Esophagus (tissue), 2 donors: ENCODE data around the gene C1QA. TPM values are rescaled to one million over a fixed set of nuclear protein-coding genes. Genes with fewer than 3 reads are reported as not detected.

Source experiments
- H3K27ac ChIP-seq, 2 donors: one replicate each; pipeline ENCODE4 v1.5.1; 2013; ENCODE audit warnings: low read depth in 2 of 2, mild to moderate bottlenecking in 2 of 2, inconsistent platforms in 1 of 2, low read length in 1 of 2, moderate library complexity in 1 of 2
- H3K27me3 ChIP-seq, 2 donors: one replicate each; pipeline ENCODE4 v1.6.1; 2013; ENCODE audit warnings: low read length in 2 of 2, control low read depth in 1 of 2, mild to moderate bottlenecking in 1 of 2; ENCODE audit not compliant: insufficient read depth in 2 of 2, control insufficient read depth in 1 of 2
- H3K36me3 ChIP-seq, 2 donors: one replicate each; pipeline ENCODE4 v1.6.1; 2013; ENCODE audit warnings: low read length in 1 of 2; ENCODE audit not compliant: control insufficient read depth in 2 of 2, insufficient read depth in 2 of 2
- H3K4me1 ChIP-seq, 2 donors: one replicate each; pipeline ENCODE4 v1.6.1; 2013; ENCODE audit warnings: low read length in 1 of 2; ENCODE audit not compliant: control insufficient read depth in 2 of 2, insufficient read depth in 2 of 2
- H3K4me3 ChIP-seq, 2 donors: one replicate each; pipeline ENCODE4 v1.5.1; 2013; ENCODE audit warnings: low read length in 2 of 2, mild to moderate bottlenecking in 2 of 2, low read depth in 1 of 2, moderate library complexity in 1 of 2
- H3K9me3 ChIP-seq, 2 donors: one replicate each; pipeline ENCODE4 v1.6.1; 2013; ENCODE audit warnings: mild to moderate bottlenecking in 2 of 2, low read depth in 1 of 2, low read length in 1 of 2, moderate library complexity in 1 of 2; ENCODE audit not compliant: control insufficient read depth in 2 of 2, insufficient read depth in 1 of 2
- WGBS, 2 donors: extraction: QIAGEN DNeasy Blood & Tissue Kit; methylation state at CpG; one replicate each; pipeline ENCODE4 v1.1.7; 2013; 5-methylcytosine and 5-hydroxymethylcytosine counted together
- polyA plus RNA-seq, 2 donors: library from polyadenylated mRNA; stranded (reverse); fragments of 200-250 nt; gene quantifications; one replicate each; pipeline ENCODE4 v1.2.3, GENCODE V29; 2013
- donor health status: healthy with polysubstance abuse.
- donor health status: Bipolar disorder and iron deficiency.

Gene C1QA
- polyA plus RNA-seq, result 10 to 100 TPM; 14.6 to 25.9 TPM

GRCh38 chr1:22636353-22636752, at the start of gene C1QA:
TSS of gene C1QA (plus strand) at chr1:22636628. CDS start at chr1:22637617, 989 bp downstream.
- Histone ChIP-seq H3K4me3 (no peak within 1 kb of the TSS), H3K4me1 (no peaks in the 10 kb centered on the region), H3K9me3 (no peaks in the 10 kb centered on the region), H3K36me3 (no peaks in the 10 kb centered on the region), H3K27ac (no peak within 1 kb of the TSS), H3K27me3 (no peaks in the 10 kb centered on the region)
- WGBS, 2 donors, result 54 to 60% methylated on average over 5 of the region's 5 CpGs

GRCh38 chr1:22587247-22587646, 49.2 kb upstream of the C1QA start:
- H3K4me3 ChIP-seq, result no peak overlapping the region
- 56 to 64% methylated on average over 7 of the region's 7 CpGs for WGBS, 2 donors
- no peaks in the 10 kb centered on the region for H3K36me3 ChIP-seq
- no peaks in the 10 kb centered on the region for H3K4me1 ChIP-seq
- H3K27me3 ChIP-seq, result peaks cover 0 to 2% of the 10 kb centered on the region in 2 donors
- H3K9me3 ChIP-seq, result no peaks in the 10 kb centered on the region
- no peak overlapping the region for H3K27ac ChIP-seq

GRCh38 chr1:22588899-22589422, 47.5 kb upstream of the C1QA start:
- Histone ChIP-seq H3K4me3 (no peak overlapping the region), H3K9me3 (no peaks in the 10 kb centered on the region)
- WGBS, 2 donors, result 80 to 84% methylated on average over 22 to 24 of the region's 24 CpGs

GRCh38 chr1:22591576-22591975, 44.9 kb upstream of the C1QA start:
- H3K27ac ChIP-seq, result no peak overlapping the region

More at GRCh38 chr1:22588899-22589422, 47.5 kb upstream of the C1QA start:
- no peaks in the 10 kb centered on the region for H3K4me1 ChIP-seq
- H3K27ac ChIP-seq, result no peak overlapping the region
- no peaks in the 10 kb centered on the region for H3K36me3 ChIP-seq
- peaks cover 0 to 4% of the 10 kb centered on the region in 2 donors for H3K27me3 ChIP-seq

DNA sequence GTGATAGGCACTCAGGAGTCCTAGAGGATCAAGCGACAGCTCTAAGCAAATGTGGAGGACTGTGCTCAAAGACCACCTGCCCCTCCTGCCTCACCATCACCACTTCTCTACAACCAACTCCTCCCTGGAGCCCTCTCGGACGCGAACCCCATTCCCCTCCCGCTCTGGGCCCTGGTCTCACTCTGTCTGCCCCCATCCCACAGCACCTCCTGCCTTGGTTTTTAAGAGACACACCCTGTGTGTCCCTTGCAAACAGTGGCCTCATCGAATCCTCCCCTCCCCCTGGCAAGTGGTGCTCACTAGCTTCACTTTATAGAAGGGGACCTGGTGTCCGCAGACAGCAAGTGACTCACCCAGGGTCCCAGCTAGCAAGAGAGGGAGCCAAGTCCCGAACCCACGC, 44.4 kb upstream of the C1QA start:
- Histone ChIP-seq H3K4me3 (no peak overlapping the region), H3K27ac (no peak overlapping the region), H3K4me1 (no peaks in the 10 kb centered on the region), H3K36me3 (no peaks in the 10 kb centered on the region), H3K9me3 (no peaks in the 10 kb centered on the region), H3K27me3 (peaks cover 0 to 4% of the 10 kb centered on the region in 2 donors)
- WGBS, 2 donors, result 79 to 85% methylated on average over 9 of the region's 9 CpGs

More at GRCh38 chr1:22591576-22591975, 44.9 kb upstream of the C1QA start:
- 64 to 66% methylated on average over 8 of the region's 8 CpGs for WGBS, 2 donors
- no peaks in the 10 kb centered on the region for H3K36me3 ChIP-seq
- H3K9me3 ChIP-seq, result no peaks in the 10 kb centered on the region
- H3K4me3 ChIP-seq, result no peak overlapping the region
- H3K27me3 ChIP-seq, result peaks cover 0 to 4% of the 10 kb centered on the region in 2 donors
- no peaks in the 10 kb centered on the region for H3K4me1 ChIP-seq

DNA sequence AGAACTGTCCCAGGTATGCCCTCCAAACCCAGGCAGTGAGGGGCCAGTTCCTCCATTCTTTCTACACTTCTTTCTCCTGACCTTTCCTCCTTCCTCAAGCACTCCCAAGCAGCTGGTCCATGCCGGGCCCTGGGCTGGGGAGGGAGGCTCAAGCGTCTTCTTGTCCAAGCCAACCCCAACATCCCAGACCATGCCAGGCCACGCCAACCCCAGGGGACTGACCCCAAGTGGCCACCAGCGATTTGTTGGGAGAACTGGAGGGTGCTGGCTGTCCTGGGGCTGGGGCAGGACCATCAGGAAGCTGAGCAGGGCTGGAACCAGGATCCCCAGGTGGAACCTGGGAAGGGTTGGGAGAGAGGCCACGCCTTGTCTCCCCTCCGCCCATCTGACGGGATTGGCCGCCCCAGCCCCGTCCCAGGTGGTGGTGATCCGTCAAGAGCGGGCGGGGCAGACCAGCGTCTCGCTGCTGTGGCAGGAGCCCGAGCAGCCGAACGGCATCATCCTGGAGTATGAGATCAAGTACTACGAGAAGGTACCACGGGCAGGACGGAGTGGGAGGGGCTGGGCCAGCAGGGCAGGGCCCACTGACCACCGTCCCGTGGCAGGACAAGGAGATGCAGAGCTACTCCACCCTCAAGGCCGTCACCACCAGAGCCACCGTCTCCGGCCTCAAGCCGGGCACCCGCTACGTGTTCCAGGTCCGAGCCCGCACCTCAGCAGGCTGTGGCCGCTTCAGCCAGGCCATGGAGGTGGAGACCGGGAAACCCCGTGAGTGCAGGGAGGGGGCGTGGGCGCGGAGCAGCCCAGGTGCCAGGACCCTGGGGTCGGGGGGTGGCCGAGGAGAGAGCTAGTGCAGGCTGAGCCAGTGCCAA, 43.3 kb upstream of the C1QA start:
- no peaks in the 10 kb centered on the region for H3K36me3 ChIP-seq
- no peak overlapping the region for H3K4me3 ChIP-seq
- no peaks in the 10 kb centered on the region for H3K4me1 ChIP-seq
- 33 to 39% methylated on average over 33 to 38 of the region's 38 CpGs for WGBS, 2 donors
- H3K9me3 ChIP-seq, result peaks cover 0 to 3% of the 10 kb centered on the region in 2 donors
- no peak overlapping the region for H3K27ac ChIP-seq
- peaks cover 0 to 3% of the 10 kb centered on the region in 2 donors for H3K27me3 ChIP-seq

- 70 to 80% methylated on average over 10 of the region's 10 CpGs for WGBS, 2 donors
- no peak overlapping the region for H3K4me3 ChIP-seq
- no peak overlapping the region for H3K27ac ChIP-seq
- peaks cover 0 to 2% of the 10 kb centered on the region in 2 donors for H3K27me3 ChIP-seq
- no peaks in the 10 kb centered on the region for H3K36me3 ChIP-seq
- no peaks in the 10 kb centered on the region for H3K4me1 ChIP-seq
- peaks cover 0 to 3% of the 10 kb centered on the region in 2 donors for H3K9me3 ChIP-seq
Observed at GRCh38 chr1:22594396-22594795, 42.0 kb upstream of the C1QA start.

DNA sequence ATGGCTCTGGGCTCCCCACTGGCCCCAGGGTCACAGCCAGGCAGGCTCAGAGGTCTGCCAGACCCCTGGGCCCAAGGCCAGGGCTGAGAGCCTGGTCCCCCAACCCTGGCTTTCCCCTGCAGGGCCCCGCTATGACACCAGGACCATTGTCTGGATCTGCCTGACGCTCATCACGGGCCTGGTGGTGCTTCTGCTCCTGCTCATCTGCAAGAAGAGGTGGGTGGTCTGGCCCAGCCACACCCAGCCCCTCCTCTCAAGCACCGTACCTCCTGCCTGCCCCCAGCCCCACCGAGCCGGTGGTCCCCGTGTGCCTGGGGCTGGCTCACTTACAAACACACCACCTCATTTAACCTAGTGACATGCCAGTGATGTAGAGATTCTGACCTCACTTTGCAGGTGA, 41.3 kb upstream of the C1QA start:
- H3K9me3 ChIP-seq, result peaks cover 0 to 3% of the 10 kb centered on the region in 2 donors
- H3K27ac ChIP-seq, result no peak overlapping the region
- peaks cover 0 to 2% of the 10 kb centered on the region in 2 donors for H3K27me3 ChIP-seq
- H3K4me3 ChIP-seq, result no peak overlapping the region
- H3K4me1 ChIP-seq, result no peaks in the 10 kb centered on the region
- H3K36me3 ChIP-seq, result no peaks in the 10 kb centered on the region
- WGBS, 2 donors, result 70 to 73% methylated on average over 7 of the region's 7 CpGs

GRCh38 chr1:22597301-22597965, 39.0 kb upstream of the C1QA start:
- Histone ChIP-seq H3K4me1 (peaks cover 0 to 6% of the 10 kb centered on the region in 2 donors), H3K4me3 (no peak overlapping the region), H3K27me3 (peaks cover 0 to 2% of the 10 kb centered on the region in 2 donors), H3K9me3 (peaks cover 0 to 3% of the 10 kb centered on the region in 2 donors), H3K27ac (no peak overlapping the region), H3K36me3 (no peaks in the 10 kb centered on the region)
- WGBS, 2 donors, result 68 to 77% methylated on average over 30 of the region's 30 CpGs
